Stimulated activated CD4-positive, alpha-beta T cell treated with anti-CD3 and anti-CD28 coated beads, TNF-alpha, amount 100 ng/mL, for 24 hours (primary cell): Measurements from ENCODE around the gene ARAF.

Source experiments
- DNase-seq, 3 experiments: peaks; one replicate each; pipeline ENCODE4 v3.0.0-alpha.2; 2020; ENCODE audit warnings: low read depth in 3 of 3

Gene ARAF

DNA sequence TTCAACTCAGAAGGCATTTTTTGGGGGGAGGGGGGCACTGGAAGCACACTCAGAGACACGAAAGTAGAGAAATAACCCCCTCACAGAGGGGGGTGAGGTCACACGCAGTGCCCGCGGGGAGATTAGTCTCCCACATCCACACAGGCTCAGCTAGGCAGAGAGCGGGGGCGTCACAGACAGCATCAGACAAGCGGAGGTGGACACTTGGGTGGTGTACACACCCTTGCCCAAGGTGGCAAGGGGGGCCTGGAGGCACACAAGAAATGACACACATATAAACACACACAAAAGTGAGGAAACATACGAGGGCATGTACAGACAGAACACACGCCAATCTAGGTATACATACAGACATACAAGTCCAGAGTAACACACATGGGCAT is 59.3 kb downstream of the ARAF start:
- no peak for DNase-seq
